ENCODE measurements around the gene DERL3. TPM values are rescaled to one million over a fixed set of nuclear protein-coding genes. Genes with fewer than 3 reads are reported as not detected.
A peak's percentile ranks its signal among the peaks of the same experiment; 100 is the strongest.

The DERL3 gene
- total RNA-seq, 1 experiment from 2014 or later, result 12.5 TPM

DNA sequence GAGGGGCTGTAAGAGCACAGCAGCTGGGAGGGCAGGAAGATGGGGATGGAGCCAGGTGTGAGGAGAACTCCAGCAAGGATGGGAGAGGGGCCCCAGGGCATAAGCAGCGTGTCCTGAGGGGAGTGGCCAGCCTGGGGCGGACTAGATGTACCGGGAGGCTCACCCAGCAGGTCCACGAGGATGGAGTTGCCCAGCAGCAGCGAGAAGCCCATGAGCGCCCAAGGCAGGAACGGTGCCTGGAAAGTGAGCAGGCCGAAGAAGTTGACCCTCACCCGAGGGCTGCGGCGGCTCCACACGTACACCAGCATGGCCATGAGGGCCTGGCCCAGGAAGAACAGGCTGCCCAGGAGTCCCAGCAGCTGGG is 1.3 kb downstream of the DERL3 start (continued):
- TF ChIP-seq, protein P1, sequence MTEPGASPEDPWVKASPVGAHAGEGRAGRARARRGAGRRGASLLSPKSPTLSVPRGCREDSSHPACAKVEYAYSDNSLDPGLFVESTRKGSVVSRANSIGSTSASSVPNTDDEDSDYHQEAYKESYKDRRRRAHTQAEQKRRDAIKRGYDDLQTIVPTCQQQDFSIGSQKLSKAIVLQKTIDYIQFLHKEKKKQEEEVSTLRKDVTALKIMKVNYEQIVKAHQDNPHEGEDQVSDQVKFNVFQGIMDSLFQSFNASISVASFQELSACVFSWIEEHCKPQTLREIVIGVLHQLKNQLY (CRISPR knock-in tag; IDR thresholded peaks at IDR 0.05), result no peak
- TF ChIP-seq TP53 (CRISPR knock-in tag; IDR thresholded peaks at IDR 0.05), result no peak
- no peak for TF ChIP-seq TCF7 (CRISPR knock-in tag; IDR thresholded peaks at IDR 0.05; ENCODE audit: low read depth)

DNA sequence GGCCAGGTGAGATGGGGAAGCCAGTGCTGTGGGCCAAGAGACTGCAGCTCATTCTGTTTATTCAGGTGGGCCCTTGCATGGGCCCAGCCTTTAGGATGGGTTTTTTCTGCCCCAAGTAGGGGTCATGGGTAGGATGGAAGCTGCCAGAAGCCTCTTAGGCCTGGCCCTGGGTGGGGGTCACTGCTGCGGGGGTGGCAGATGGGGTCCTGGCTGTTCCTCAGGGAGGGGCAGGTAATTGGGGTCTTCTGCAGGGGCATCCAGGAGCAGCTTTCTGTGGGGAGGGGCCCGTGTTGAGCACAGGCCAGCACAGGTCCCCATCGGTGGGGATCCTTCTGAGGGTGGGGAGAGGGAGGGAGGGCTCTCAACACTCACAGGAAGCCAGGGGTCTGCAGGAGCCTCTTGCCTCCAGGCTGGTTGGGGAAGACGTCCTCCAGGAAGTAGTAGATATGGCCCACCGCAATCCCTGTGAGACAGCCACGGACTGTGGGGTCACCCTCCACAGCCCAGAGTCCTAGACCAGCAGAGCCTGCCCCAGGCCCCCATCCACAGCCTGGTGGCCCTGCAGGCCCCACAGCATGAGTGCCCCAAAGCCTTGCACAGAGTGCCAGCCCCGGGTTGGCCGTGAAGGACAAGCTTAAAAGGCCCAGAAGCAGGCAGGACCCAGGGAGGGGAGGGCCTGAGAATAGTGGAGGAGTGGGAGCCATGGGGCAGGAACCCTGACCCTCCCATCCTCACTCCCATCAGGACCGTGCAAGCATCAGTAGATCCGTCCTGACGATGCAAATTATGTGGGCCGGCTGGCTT is 1.9 kb downstream of the DERL3 start:
- Mint-ChIP-seq H3K27ac (0 out of 2 replicates have a peak overlapping the region, but pooled peaks have one; percentile 49), H3K36me3 (peaks cover 3% of the 10 kb centered on the region), H3K4me1 (peaks cover 18% of the 10 kb centered on the region), H3K4me3 (peak overlapping the region; percentile 33), H3K9me3 (no peaks in the 10 kb centered on the region), H3K27me3 (ENCODE audit: low read depth) (peaks cover 23% of the 10 kb centered on the region)
- no peak for ATAC-seq
- TF ChIP-seq, protein P2, sequence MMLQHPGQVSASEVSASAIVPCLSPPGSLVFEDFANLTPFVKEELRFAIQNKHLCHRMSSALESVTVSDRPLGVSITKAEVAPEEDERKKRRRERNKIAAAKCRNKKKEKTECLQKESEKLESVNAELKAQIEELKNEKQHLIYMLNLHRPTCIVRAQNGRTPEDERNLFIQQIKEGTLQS (CRISPR knock-in tag; conservative IDR thresholded peaks at IDR 0.05), result no peak
- no peak for TF ChIP-seq TP53 (CRISPR knock-in tag; IDR thresholded peaks at IDR 0.05)
- TF ChIP-seq, protein P3, sequence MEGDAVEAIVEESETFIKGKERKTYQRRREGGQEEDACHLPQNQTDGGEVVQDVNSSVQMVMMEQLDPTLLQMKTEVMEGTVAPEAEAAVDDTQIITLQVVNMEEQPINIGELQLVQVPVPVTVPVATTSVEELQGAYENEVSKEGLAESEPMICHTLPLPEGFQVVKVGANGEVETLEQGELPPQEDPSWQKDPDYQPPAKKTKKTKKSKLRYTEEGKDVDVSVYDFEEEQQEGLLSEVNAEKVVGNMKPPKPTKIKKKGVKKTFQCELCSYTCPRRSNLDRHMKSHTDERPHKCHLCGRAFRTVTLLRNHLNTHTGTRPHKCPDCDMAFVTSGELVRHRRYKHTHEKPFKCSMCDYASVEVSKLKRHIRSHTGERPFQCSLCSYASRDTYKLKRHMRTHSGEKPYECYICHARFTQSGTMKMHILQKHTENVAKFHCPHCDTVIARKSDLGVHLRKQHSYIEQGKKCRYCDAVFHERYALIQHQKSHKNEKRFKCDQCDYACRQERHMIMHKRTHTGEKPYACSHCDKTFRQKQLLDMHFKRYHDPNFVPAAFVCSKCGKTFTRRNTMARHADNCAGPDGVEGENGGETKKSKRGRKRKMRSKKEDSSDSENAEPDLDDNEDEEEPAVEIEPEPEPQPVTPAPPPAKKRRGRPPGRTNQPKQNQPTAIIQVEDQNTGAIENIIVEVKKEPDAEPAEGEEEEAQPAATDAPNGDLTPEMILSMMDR (IDR thresholded peaks at IDR 0.05), result no peak
- TF ChIP-seq, protein P4, sequence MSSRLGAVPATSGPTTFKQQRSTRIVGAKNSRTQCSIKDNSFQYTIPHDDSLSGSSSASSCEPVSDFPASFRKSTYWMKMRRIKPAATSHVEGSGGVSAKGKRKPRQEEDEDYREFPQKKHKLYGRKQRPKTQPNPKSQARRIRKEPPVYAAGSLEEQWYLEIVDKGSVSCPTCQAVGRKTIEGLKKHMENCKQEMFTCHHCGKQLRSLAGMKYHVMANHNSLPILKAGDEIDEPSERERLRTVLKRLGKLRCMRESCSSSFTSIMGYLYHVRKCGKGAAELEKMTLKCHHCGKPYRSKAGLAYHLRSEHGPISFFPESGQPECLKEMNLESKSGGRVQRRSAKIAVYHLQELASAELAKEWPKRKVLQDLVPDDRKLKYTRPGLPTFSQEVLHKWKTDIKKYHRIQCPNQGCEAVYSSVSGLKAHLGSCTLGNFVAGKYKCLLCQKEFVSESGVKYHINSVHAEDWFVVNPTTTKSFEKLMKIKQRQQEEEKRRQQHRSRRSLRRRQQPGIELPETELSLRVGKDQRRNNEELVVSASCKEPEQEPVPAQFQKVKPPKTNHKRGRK (CRISPR knock-in tag; IDR thresholded peaks at IDR 0.05; ENCODE audit: borderline replicate concordance), result no peak
- no peak for TF ChIP-seq FOXJ3 (CRISPR knock-in tag; IDR thresholded peaks at IDR 0.05; ENCODE audit: borderline replicate concordance)
- no peak for TF ChIP-seq NFATC4 (CRISPR knock-in tag; IDR thresholded peaks at IDR 0.05)
- CTCF ChIA-PET, result interaction anchor here (0.8 to 2.6 kb wide), 3 partner anchors 13 to 245 kb away, joined by 3 to 31 read pairs (median 9); partner anchors contain the start of gene SLC2A11
- POLR2A ChIA-PET, result interaction anchor here (0.8 kb wide), 1 partner anchor 13 kb away, joined by 3 read pairs; no protein-coding TSS in a partner anchor
- DNase-seq (ENCODE audit: low spot score), result no peak

DNA sequence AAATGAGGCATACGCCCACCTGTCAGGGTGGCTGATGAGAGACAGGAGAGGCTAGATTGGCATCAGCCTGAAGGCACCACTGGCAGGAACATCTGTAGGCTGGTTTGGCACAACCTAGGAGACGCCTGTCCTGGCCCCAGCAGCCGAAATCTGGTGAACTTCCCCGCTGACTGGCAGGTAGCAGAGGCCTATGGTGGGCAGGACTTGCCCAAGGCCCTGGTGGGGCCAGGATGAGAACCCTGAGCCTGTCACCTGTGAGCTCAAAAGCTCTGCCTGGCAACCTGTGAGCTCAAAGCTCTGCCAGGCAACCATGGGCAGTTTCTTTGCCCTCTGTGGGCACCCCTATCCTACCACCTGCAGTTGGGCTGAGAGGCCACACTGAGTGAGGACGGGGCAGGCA is 2.5 kb downstream of the DERL3 start:
- Mint-ChIP-seq H3K9me3 (no peaks in the 10 kb centered on the region), H3K36me3 (peaks cover 3% of the 10 kb centered on the region), H3K4me3 (no peak overlapping the region), H3K4me1 (peaks cover 12% of the 10 kb centered on the region), H3K27ac (no peak overlapping the region), H3K27me3 (ENCODE audit: low read depth) (peaks cover 18% of the 10 kb centered on the region)
- POLR2A ChIA-PET, result interaction anchor here (0.8 kb wide), 1 partner anchor 13 kb away, joined by 3 read pairs; no protein-coding TSS in a partner anchor
- ATAC-seq (no peak), DNase-seq (ENCODE audit: low spot score) (no peak)
- CTCF ChIA-PET, result interaction anchor here (0.6 to 3.0 kb wide), 4 partner anchors 10 to 245 kb away, joined by 3 to 17 read pairs (median 7); partner anchors contain the start of gene SLC2A11
- no peak for TF ChIP-seq ZNF317 (CRISPR knock-in tag; IDR thresholded peaks at IDR 0.05; ENCODE audit: borderline replicate concordance, low read depth)
- no peak for TF ChIP-seq SP1 (CRISPR knock-in tag; conservative IDR thresholded peaks at IDR 0.05)
- TF ChIP-seq, protein P5, sequence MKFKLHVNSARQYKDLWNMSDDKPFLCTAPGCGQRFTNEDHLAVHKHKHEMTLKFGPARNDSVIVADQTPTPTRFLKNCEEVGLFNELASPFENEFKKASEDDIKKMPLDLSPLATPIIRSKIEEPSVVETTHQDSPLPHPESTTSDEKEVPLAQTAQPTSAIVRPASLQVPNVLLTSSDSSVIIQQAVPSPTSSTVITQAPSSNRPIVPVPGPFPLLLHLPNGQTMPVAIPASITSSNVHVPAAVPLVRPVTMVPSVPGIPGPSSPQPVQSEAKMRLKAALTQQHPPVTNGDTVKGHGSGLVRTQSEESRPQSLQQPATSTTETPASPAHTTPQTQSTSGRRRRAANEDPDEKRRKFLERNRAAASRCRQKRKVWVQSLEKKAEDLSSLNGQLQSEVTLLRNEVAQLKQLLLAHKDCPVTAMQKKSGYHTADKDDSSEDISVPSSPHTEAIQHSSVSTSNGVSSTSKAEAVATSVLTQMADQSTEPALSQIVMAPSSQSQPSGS (CRISPR knock-in tag; IDR thresholded peaks at IDR 0.05; ENCODE audit: borderline replicate concordance, low read depth), result no peak
- TF ChIP-seq ETV6 (CRISPR knock-in tag; IDR thresholded peaks at IDR 0.05), result no peak
- TF ChIP-seq TCF7 (CRISPR knock-in tag; IDR thresholded peaks at IDR 0.05; ENCODE audit: low read depth), result no peak

All from WTC11 (cell line).